Activated CD4-positive, alpha-beta memory T cell treated with anti-CD3 and anti-CD28 coated beads, Interleukin-2, amount 10 ng/mL, durations not matched to agents 7 days and 5 days (primary cell): ENCODE results near the gene EFNA1. TPM values are rescaled to one million over a fixed set of nuclear protein-coding genes. Genes with fewer than 3 reads are reported as not detected.
A peak's percentile ranks its signal among the peaks of the same experiment; 100 is the strongest.

Experiments used
- CTCF ChIA-PET: fragments of 350-600 bp; sonication (Branson Sonifier 250); formaldehyde crosslinking; loops from one replicate; lab custom pipeline; 2021; ENCODE audit warnings: antibody characterized with exemption, inconsistent platforms; lab: Charles Lee
- POLR2A ChIA-PET: fragments of 350-600 bp; sonication (Branson Sonifier 250); formaldehyde crosslinking; loops from one replicate; lab custom pipeline; 2021; ENCODE audit warnings: antibody characterized with exemption; lab: Charles Lee
- DNase-seq: peaks from one replicate; pipeline ENCODE4 v3.0.0-alpha.2; 2020
- H3K27ac Mint-ChIP-seq: one replicate; pipeline ENCODE4 v1.8.0; 2021; ENCODE audit warnings: mild to moderate bottlenecking, mixed read lengths
- H3K27me3 Mint-ChIP-seq: one replicate; pipeline ENCODE4 v1.8.0; 2021; ENCODE audit warnings: mixed read lengths
- H3K36me3 Mint-ChIP-seq: one replicate; pipeline ENCODE4 v1.8.0; 2021; ENCODE audit warnings: low read depth, mixed read lengths
- H3K4me1 Mint-ChIP-seq: one replicate; pipeline ENCODE4 v1.8.0; 2021; ENCODE audit warnings: mixed read lengths
- H3K4me3 Mint-ChIP-seq: one replicate; pipeline ENCODE4 v1.8.0; 2021; ENCODE audit warnings: mild to moderate bottlenecking, mixed read lengths
- H3K9me3 Mint-ChIP-seq: one replicate; pipeline ENCODE4 v1.8.0; 2021; ENCODE audit warnings: mixed read lengths
- total RNA-seq, 2 experiments: library from RNA; stranded (reverse); gene quantifications; one replicate each; pipeline ENCODE4 v1.2.3, GENCODE V29; 2021

The EFNA1 gene, protein sequence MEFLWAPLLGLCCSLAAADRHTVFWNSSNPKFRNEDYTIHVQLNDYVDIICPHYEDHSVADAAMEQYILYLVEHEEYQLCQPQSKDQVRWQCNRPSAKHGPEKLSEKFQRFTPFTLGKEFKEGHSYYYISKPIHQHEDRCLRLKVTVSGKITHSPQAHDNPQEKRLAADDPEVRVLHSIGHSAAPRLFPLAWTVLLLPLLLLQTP
- total RNA-seq, result not detected

DNA sequence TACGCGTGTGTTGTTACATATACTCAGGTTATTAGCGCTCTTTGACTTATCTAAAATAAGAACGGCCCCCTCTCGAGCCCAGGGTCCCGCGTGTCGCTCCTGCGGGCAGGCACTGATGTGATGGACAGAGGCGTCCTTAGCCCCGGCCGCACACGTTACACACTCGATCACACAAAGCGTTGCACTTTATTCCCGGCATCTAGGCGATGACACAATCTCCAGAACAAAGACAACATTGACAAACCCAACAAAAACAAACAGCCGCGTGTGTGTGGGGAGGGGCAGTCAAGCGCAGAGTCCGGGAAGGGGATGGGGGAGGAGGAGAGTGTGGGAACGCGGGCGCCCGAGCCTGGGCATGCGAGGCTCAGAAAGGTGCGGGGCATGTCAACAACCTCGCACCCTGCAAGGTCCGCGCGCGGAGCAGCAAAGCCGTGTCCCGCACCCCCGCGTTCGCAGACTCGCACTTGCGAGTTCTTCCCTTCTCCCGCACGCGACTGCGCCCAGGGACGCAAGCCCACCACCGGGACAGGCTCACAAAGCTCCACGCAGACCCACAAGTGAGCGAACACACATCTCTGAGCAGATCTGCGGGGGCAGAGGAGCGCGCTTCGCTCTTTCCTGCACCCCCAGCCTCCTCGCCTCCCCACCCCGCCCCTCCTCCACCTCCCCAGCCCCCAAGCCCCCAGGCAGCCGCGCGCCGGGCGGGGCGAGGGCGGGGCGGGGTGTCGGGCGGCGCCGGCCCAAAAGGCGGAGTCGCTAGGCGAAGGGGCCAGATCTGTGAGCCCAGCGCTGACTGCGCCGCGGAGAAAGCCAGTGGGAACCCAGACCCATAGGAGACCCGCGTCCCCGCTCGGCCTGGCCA is at the start of gene EFNA1:
Gene EFNA1 (plus strand): TSS at position 772 of the 862 bp plus-strand sequence. CDS start 102 bp downstream, outside the sequence.
- no peak for DNase-seq
- H3K27ac Mint-ChIP-seq, result no peak within 1 kb of the TSS
- H3K9me3 Mint-ChIP-seq, result no peaks in the 10 kb centered on the region

DNA sequence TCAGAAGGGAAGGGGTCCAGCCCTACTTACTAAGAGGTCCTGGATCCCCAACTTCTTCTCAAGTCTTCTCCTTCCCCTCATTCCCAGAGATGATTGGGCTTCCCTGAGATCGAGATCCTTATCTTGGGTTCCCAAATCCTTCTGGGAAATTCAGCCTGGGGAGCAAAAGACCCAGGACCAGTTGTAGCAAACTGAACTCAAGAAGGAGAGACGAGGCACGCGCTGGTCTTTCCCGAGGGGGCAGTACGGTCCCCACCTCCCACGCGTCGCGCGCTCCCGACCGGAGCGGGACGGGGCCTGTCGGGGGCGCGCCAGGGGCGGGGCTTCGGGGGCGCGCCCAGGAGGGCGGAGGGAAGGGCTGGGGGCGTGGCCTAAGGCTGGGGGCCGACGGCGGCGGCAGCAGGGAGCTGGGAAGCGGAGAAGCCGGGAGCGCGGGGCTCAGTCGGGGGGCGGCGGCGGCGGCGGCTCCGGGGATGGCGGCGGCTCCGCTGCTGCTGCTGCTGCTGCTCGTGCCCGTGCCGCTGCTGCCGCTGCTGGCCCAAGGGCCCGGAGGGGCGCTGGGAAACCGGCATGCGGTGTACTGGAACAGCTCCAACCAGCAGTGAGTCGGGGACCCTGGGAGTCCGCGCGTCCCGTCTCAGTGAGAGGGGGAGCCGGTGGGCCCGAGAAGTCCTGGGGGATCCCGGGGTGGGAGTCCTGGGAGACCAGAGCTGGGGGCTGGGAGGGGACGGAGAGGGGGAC is 49.0 kb upstream of the EFNA1 start, which contains the start of gene EFNA3:
Gene EFNA3 (plus strand): TSS at position 369 of the 741 bp plus-strand sequence. CDS start 105 bp downstream, at position 474.
- Mint-ChIP-seq H3K27ac (no peak within 1 kb of the TSS), H3K4me1 (peaks cover 56% of the 10 kb centered on the region), H3K27me3 (peaks cover 54% of the 10 kb centered on the region), H3K9me3 (no peaks in the 10 kb centered on the region), H3K36me3 (no peaks in the 10 kb centered on the region), H3K4me3 (peak within 1 kb of the TSS; percentile 13)
- DNase-seq, result peak; percentile 68
- POLR2A ChIA-PET, result interaction anchor here (1.1 to 5.1 kb wide), 3 partner anchors 11 to 18 kb away, joined by 3 to 22 read pairs (median 4); partner anchors contain the start of gene EFNA4
- CTCF ChIA-PET, result interaction anchor here (2.0 kb wide), 1 partner anchor 17 kb away, joined by 7 read pairs; no protein-coding TSS in a partner anchor

More for the DNA sequence above, at the start of gene EFNA1:
- ChIA-PET CTCF (interaction anchor here (1.4 kb wide), 1 partner anchor 46 kb away, joined by 3 read pairs; the partner anchor contains the start of gene KRTCAP2), POLR2A (no interaction called here)
- Mint-ChIP-seq H3K4me3 (peak within 1 kb of the TSS; percentile 66), H3K36me3 (peaks cover 2% of the 10 kb centered on the region), H3K4me1 (peaks cover 31% of the 10 kb centered on the region), H3K27me3 (peaks cover 66% of the 10 kb centered on the region)

DNA sequence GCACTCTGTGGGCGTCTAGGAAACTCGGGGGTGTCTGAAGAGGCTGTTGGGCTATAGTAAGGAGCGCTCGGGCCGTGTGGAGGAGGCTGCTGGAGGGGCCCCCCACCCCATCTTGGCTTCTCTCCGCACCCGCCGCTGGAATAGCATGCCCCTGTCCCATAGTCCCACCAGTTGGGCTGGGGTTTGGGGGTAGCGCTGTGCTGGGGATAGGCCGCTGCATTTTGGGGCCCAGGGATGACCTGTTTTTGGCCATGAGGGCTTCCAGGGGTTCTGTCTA is 48.5 kb upstream of the EFNA1 start:
- ChIA-PET CTCF (interaction anchor here (1.4 to 2.0 kb wide), 2 partner anchors 14 to 18 kb away, joined by 3 to 7 read pairs; no protein-coding TSS in a partner anchor), POLR2A (interaction anchor here (1.1 to 5.1 kb wide), 3 partner anchors 12 to 18 kb away, joined by 3 to 22 read pairs (median 4); partner anchors contain the start of gene EFNA4)
- no peaks in the 10 kb centered on the region for H3K9me3 Mint-ChIP-seq
- H3K36me3 Mint-ChIP-seq, result no peaks in the 10 kb centered on the region
- no peak for DNase-seq
- H3K27ac Mint-ChIP-seq, result no peak overlapping the region
- peak overlapping the region; percentile 13 for H3K4me3 Mint-ChIP-seq
- H3K4me1 Mint-ChIP-seq, result peaks cover 56% of the 10 kb centered on the region
- H3K27me3 Mint-ChIP-seq, result peaks cover 59% of the 10 kb centered on the region

DNA sequence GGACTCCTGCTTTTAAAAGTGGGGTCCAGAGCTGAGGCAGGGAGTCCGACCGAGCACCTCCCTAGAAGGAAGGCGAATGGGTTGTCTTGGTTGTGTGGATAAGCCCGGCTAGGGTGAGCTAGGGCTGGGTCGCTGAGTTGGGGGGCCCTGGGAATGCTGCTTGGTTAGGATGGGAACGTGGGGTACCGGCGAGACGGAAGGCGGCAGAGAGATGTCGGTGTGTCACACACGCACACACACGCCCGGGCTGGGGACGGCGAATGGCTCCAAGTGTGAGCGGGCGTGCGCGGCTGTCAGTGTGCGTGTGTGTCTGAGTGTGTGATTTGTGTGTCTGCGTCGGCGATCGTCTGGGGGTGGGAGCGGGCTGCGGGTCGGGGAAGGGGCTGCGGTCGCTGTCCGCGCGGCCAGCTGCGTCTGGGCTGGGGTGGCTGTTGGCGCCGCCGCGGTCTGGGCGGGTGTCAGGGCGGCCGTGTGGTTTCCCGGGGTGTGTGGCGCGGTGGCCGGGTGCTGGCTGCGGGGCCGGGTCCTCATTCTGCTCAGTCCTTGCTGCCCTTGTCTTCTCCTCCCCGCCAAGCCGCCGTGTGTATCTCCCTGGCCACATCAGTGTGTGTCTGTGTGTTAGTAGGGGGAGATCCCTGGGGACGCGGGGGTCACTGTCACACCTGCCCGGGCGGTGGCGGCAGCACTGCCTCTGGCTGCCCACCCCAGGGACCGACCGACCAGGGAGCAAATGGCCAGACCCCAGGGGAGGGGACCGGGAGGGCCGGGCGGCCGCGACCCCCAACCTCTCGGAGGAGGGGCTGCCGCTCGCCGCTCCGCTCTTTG is 48.0 kb upstream of the EFNA1 start:
- Mint-ChIP-seq H3K4me3 (peak overlapping the region; percentile 13), H3K36me3 (no peaks in the 10 kb centered on the region), H3K27ac (no peak overlapping the region), H3K4me1 (peaks cover 58% of the 10 kb centered on the region), H3K9me3 (no peaks in the 10 kb centered on the region), H3K27me3 (peaks cover 61% of the 10 kb centered on the region)
- ChIA-PET POLR2A (interaction anchor here (1.1 to 5.1 kb wide), 4 partner anchors 12 to 143 kb away, joined by 3 to 22 read pairs (median 4); partner anchors contain the start of genes EFNA4 and PMVK), CTCF (interaction anchor here (0.6 to 2.0 kb wide), 6 partner anchors 12 to 93 kb away, joined by 3 to 7 read pairs (median 3); partner anchors contain the start of gene KRTCAP2)
- DNase-seq, result no peak

DNA sequence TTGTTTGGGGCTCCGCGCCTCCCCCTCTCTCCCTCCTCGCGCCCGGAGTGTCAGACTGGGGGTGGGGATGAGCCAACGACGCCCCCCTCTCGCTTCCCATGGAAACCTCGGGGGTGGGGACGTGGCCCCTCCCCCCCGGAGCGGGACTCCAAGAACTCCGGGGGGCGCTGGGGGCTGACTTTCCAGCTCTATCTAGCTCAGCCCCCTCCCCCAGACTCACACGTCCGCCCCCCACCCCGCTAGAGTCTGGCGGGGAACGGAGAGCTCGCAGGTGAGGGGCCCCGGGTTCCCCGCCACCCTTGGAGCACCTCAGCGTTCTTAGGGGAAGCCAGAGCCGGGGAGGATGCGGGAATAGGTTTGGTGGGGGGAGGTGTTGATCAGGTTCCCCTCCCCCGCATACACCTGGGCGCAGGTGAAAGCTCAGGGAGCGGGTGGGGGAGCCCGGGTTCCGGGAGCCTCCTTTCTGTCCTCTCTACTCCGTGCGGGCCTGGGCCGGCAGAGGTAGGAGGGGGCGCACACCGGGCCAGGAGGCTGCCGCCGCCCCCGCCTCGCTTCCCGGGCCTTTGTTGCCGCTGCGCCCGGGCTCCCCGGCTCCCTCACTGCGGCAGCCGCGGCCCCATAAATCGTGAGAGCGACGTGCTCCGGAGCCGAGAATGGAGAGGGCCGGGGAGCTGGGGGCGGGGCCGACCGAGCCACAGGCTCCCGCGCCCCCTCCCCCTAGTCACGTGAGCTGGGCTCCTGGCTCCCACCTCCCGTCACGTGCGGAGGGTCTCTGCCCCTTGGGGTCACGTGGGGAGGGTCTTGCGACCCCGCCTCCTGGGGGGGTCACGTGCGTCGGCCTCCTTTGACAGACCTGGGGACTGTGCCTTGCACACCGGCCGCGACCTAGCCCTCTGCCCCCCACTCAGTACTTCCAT is 47.1 kb upstream of the EFNA1 start:
- Mint-ChIP-seq H3K4me1 (peaks cover 61% of the 10 kb centered on the region), H3K4me3 (no peak overlapping the region), H3K9me3 (no peaks in the 10 kb centered on the region), H3K27ac (no peak overlapping the region), H3K27me3 (peaks cover 61% of the 10 kb centered on the region), H3K36me3 (no peaks in the 10 kb centered on the region)
- CTCF ChIA-PET, result interaction anchor here (0.6 to 1.7 kb wide), 8 partner anchors 11 to 92 kb away, joined by 3 to 6 read pairs (median 3); partner anchors contain the start of gene KRTCAP2
- POLR2A ChIA-PET, result interaction anchor here (0.9 to 5.1 kb wide), 4 partner anchors 16 to 144 kb away, joined by 3 to 22 read pairs (median 4); partner anchors contain the start of genes EFNA4, PBXIP1, PMVK and SLC50A1
- no peak for DNase-seq

DNA sequence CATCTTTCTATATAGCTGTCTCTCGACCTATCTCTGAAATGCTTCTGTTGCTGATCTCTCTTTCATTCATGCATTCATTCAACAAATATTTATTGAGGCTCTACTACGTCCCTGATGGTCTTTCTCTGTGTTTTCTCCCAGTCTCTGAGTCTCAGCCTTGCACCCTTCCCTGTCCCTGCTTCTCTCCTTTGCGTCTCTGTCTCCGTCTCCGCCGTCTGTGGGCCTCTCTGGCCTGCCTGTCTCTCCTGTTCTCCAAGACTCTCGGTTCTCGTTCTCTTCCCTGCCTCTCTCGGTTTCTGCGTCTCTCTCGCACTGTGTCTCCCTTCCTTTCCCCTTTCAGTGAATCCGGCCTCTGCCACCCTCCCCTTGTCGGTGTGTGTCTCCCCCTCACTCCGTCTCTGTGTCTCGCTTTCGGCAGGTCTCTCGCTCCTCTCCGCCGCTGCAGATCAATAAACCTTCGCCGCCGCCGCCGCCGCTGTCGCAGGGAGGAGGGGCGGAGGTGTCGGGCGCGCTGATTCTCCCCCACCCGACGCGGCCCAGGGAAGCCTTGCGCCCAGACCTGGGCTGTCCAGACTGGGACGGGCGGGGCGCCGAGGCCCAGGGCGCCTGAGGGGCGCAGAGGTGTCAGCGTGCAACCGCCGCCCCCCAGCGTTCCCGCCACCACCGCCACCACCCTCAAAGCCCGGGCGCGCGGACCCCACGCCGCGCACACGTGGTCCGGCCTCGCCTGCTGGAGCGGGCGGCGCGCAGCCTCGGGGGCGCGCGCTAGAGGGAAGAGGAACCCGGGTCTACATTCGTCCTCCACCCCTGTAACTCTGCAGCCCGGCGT is 46.0 kb upstream of the EFNA1 start:
- Mint-ChIP-seq H3K36me3 (no peaks in the 10 kb centered on the region), H3K27ac (no peak overlapping the region), H3K4me3 (peak overlapping the region; percentile 23), H3K27me3 (peaks cover 59% of the 10 kb centered on the region), H3K4me1 (peaks cover 60% of the 10 kb centered on the region), H3K9me3 (no peaks in the 10 kb centered on the region)
- ChIA-PET POLR2A (interaction anchor here (0.9 to 1.7 kb wide), 3 partner anchors 54 to 145 kb away, joined by 3 to 4 read pairs (median 3); partner anchors contain the start of genes PBXIP1, PMVK and SLC50A1), CTCF (interaction anchor here (0.6 to 1.7 kb wide), 5 partner anchors 15 to 108 kb away, joined by 3 to 6 read pairs (median 3); partner anchors contain the start of gene KRTCAP2)
- no peak for DNase-seq

DNA sequence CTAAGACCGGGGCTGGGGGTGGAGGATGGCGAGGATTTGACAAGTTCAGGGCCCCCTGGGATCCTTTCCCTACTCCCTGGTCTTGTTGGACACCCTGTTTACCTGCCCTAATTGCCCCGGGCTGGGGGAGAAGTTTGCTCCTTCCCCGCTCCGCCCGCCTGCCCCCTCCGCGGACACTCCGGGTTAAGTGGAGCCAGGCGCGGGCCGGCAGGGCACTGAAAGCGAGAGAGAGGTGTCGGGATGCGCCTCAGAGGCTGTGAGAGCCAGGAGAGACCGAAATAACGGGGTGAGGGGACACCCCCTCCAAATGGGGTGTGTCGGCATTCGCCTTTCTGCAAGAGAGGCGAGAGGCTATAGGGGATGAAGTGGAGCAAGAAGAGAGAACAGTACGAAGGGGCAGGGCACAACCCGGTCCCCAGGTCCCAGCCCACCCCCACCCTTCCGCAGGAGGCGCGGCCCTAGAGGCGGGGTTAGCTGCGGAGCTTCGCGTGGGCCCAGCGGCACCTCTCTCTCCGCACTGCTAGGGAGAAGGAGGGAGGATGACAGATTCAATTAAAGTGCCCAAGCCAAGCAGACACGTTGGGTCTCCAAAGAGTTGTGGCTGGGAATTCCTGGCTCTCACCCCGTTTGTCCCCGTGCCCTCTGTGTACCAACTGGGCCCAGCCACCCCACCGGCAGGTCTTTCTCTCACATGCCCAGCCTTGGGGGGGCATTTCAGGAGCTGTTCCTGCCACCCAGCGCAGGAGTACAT is 45.2 kb upstream of the EFNA1 start:
- Mint-ChIP-seq H3K4me3 (no peak overlapping the region), H3K4me1 (peaks cover 59% of the 10 kb centered on the region), H3K27me3 (peaks cover 55% of the 10 kb centered on the region), H3K27ac (no peak overlapping the region), H3K36me3 (no peaks in the 10 kb centered on the region), H3K9me3 (no peaks in the 10 kb centered on the region)
- CTCF ChIA-PET, result interaction anchor here (1.2 kb wide), 1 partner anchor 11 kb away, joined by 3 read pairs; no protein-coding TSS in a partner anchor
- no peak for DNase-seq
- POLR2A ChIA-PET, result no interaction called here

DNA sequence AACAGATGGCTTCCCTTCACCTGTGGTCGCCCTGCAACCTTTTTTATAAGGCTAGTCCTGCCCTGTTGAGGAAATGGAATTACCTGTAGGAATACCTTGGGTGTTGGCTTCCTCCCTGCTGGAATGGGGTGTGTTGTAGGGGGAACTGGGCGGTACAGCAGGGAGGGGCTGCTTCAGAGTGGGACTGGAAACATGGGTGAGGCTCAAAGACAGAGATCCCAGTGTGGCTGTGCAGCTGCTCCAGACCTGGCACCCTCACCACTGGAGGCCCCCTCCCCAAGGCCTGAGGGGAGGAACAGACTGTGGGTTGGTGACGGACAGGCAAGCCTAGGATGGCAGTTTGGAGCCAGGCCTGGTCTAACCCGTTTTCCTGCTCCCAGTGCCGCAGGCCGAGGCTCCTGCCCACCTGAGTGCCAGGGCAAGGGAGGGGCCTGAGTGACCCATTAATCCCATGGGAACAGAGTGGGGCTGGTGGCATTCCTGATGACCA is 44.6 kb upstream of the EFNA1 start:
- no peak overlapping the region for H3K27ac Mint-ChIP-seq
- peaks cover 50% of the 10 kb centered on the region for H3K27me3 Mint-ChIP-seq
- no peak for DNase-seq
- POLR2A ChIA-PET, result no interaction called here
- no peaks in the 10 kb centered on the region for H3K9me3 Mint-ChIP-seq
- CTCF ChIA-PET, result interaction anchor here (1.2 to 3.9 kb wide), 3 partner anchors 11 to 30 kb away, joined by 3 to 121 read pairs (median 61); partner anchors contain the start of genes ADAM15 and EFNA4
- no peaks in the 10 kb centered on the region for H3K36me3 Mint-ChIP-seq
- H3K4me1 Mint-ChIP-seq, result peaks cover 55% of the 10 kb centered on the region
- H3K4me3 Mint-ChIP-seq, result no peak overlapping the region
